ENCODE measurements around the gene ACOD1.
"Not testable (repeated sequence)": the region's sequence is repeated elsewhere in the genome, so short reads cannot be mapped to it uniquely, and the experiment has no call there.

Gene ACOD1

GRCh38 chr13:76948149-76948548 lies at the start of gene ACOD1:
TSS of gene ACOD1 (plus strand) at chr13:76948511. CDS start at chr13:76948559, 48 bp downstream.
- no peak for DNase-seq (ENCODE audit: low read depth)

DNA sequence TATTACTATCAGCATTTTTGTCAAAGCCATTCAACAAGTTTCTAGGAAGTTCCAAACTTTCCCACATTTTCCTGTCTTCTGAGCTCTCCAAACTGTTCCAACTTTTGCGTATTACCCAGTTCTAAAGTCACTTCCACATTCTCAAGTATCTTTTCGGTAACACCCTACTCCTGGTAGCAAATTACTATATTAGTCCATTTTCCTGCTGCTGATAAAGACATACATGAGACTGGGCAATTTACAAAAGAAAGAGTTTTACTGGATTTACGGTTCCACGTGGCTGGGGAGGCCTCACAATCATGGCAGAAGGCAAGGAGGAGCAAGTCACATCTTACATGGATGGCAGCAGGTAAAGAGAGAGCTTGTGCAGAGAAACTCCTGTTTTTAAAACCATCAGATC lies 49.2 kb upstream of the ACOD1 start:
- DNase-seq (ENCODE audit: low read depth): not testable (repeated sequence)

- DNase-seq (ENCODE audit: low read depth): peak; percentile 76
Measured at GRCh38 chr13:76903544-76904162, 44.7 kb upstream of the ACOD1 start.

DNA sequence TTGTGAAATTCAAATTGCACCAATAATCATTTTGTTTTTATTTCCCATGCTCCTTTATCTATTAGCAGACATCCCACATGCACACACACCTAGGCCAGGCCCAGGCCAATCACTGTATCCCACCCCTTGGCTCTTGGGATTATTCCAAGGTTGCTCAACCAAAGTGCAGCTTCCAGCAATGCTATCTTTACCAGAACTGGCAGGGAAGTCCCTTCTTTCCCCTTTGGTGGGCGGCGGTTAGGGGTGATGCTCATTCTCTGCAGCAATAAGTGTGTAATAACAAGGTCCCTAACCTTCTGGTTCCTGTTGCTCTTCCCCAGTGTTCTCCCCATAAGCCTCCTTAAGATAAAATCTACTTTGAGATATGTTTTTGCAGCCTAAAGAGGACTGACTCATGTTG lies 43.8 kb upstream of the ACOD1 start:
- no peak for DNase-seq (ENCODE audit: low read depth)

GRCh38 chr13:76912476-76912875 lies 35.8 kb upstream of the ACOD1 start:
- no peak for DNase-seq (ENCODE audit: low read depth)

DNA sequence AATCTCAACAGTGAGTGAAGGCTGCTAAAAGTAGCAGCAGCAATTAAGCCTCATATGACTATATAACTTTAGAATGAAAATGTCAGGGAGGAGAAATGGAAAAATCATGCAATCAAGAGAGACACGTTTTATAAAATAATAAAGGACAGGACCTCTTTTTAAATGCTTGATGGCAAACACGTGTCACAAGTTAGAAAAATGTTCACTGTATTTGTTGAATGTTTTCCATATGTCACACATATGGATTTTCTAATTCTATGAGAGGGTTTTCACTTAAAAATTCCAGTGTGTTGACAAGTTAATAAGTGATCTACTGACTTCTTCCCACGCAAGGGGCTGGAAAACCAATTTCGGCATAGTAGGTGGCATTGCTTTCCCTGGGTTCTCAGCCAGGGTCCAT lies 34.4 kb upstream of the ACOD1 start:
- DNase-seq (ENCODE audit: low read depth): no peak

DNA sequence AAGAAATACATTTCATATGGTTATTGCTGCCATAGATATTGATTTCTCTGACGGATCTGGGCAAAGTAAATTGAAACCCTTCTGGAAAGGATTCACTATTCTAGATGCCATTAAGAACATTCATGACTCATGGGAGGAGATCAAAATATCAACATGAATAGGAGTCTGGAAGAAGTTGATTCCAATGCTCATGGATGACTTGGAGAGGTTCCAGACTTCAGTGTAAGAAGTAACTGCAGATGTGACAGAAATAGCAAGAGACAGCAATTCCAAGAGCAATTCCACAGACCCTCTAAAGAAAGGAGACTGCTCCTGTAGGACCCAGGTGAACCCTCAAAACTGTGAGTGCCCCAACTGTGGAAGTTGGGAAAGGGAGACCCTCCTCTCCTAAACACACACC lies 31.2 kb upstream of the ACOD1 start:
- peak; percentile 40 for DNase-seq (ENCODE audit: low read depth)

DNA sequence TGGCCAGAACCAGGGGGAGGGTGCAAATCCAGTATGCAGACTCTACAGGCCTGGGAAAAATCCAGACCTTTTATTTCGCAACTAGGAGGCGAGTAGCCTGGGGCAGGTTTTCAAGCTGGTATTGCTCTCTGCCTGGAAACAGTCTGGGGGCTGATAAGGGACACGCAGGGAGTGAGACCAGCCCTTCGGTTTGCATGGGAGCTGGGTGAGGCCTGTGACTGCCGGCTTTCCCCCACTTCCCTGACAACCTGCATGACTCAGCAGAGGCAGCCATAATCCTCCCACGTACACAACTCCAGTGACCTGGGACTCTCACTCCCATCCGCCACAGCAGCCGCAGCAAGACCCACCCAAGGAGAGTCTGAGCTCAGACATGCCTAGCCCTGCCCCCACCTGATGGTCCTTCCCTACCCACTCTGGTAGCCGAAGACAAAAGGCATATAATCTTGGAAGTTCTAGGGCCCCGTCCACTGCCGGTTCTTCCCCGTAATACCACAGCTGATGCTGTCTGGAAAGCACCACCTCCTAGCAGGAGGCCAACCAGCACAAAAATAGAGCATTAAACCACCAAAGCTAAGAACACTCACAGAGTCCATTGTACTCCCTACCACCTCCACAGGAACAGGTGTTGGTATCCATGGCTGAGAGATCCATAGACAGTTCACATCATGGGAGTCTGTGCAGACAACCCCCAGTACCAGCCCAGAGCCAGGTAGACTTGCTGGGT lies 30.4 kb upstream of the ACOD1 start:
- DNase-seq (ENCODE audit: low read depth): peak; percentile 33

DNA sequence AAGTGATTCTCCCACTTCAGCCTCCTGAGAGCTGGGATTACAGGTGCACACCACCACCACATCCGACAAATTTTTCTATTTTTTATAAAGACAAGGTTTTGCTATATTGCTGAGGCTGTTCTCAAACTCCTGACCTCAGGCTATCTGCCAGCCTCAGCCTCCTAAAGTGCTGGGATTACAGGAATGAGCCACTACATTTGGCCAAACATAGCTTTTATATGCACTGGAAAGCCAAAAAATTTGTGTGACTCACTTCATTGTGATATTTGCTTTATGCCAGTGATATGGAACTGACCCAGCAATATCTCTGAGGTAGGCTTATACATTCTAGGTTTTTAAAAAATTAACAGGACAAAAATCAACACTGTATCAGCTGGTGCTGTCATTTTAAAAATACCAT lies 26.8 kb upstream of the ACOD1 start:
- DNase-seq (ENCODE audit: low read depth): no peak

- DNase-seq (ENCODE audit: low read depth): no peak
Measured at GRCh38 chr13:76925115-76925514, 23.2 kb upstream of the ACOD1 start.

DNA sequence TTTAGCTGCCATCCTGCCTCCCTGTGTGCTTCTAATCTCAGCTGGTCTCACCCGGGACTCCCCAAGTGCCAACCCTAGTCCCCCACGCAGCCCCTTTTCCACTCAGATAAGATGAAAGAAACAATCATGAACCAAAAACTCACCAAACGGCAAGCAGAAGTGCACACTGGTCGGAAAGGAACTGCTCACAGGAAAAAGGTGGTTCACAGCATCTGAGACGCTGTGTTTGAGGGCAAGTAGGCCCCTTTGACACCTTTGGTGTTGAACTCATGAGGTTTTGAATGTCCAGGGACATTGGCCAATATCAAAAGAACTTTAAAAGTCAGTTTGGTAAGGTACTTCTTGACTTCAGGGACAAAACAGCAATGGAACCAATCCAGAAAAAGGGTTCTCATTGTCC lies 20.4 kb upstream of the ACOD1 start:
- DNase-seq (ENCODE audit: low read depth): no peak

GRCh38 chr13:76928456-76928855 lies 19.9 kb upstream of the ACOD1 start:
- no peak for DNase-seq (ENCODE audit: low read depth)

DNA sequence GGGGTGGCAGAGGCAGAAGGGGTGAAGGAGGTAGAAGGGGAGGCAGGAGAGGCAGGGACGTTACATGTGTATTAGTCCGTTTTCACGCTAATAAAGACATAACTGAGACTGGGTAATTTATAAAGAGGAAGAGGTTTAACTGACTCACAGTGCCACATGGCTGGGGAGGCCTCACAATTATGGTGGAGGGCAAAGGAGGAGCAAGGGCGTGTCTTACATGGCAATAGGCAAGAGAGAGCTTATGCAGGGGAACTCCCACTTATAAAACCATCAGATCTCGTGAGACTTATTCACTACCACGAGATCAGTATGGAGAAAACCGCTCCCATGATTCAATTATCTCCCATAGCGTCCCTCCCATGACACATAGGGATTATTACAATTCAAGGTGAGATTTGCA lies 19.0 kb upstream of the ACOD1 start:
- no peak for DNase-seq (ENCODE audit: low read depth)

- no peak for DNase-seq (ENCODE audit: low read depth)
Measured at GRCh38 chr13:76929851-76930374, 18.4 kb upstream of the ACOD1 start.

DNA sequence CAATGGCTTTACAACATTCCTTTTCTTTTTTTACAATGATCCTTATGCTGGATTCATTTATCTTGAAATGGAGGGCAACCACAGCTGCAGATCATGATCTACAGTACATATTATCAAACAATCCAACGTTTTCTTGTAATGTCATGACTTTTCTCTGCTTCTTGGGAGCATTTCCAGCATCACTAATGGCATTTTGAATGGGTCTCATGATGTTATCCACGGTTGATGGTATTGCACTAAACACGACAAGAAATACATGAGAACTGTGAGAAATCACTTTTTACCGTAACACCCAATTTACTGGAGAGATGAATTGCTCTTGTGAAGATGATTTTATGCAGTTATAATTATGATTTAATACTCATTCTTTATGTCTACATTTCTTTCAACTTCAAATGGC lies 16.2 kb upstream of the ACOD1 start:
- no peak for DNase-seq (ENCODE audit: low read depth)

DNA sequence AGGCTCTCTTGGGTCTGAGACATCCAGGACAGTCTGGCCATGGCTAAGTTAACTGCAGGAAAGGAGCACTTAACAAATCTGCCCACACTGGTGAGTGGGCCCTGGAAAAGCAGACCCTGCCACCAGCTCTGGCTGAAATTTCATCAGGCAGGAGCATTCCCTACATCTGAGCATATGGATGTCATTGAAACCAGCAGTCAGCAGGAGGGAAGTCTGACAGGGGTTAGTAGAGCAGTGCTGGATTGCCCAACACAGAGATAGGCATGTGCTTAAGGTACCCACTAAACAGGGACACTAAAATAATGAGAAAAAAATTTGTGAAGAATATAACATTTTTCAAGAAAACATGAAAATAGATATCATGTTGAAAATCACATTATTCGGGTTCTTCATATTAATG lies 13.6 kb upstream of the ACOD1 start:
- no peak for DNase-seq (ENCODE audit: low read depth)

DNA sequence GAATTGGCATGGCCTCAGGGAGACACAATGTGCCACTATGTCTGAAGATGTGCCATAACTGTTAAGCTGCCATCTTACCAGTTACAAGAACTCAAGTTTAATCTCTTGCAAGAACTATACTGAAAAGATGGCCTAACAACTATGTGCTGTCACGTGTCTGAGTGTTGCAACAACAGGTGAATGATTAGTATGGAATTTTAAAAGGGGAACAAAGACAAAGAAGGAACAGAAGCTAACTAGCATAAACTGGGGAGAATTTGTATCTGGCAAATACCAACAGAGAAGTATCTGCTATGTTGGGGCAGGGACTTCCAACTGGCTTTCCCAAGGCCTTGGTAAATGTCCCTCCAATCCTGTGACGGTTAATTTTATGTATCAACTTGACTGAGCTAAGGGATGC lies 11.5 kb upstream of the ACOD1 start:
- DNase-seq (ENCODE audit: low read depth): no peak

DNA sequence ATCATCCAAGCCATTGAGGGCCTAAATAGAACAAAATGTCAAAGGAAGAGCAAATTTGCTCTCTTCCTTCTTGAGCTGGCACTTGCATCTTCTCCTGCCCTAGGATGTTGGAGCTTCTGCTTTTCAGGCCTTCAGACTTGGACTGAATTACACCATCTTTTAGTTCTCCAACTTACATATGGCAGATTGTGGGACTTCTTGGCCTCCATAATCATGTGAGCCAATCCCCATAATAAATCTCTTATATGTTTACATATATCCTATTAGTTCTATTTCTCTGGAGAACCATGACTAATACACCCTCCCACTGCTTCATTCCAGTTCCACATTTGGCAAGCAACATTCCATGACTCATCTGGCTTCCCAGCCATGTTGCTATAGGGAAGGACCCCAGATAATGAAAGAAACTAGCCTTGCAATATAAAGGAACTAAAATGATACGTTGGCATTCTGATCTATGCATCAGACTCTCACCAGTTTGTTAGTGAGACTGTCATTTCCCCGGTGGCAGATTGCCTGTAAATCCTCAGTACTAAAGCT lies 11.0 kb upstream of the ACOD1 start:
- DNase-seq (ENCODE audit: low read depth): peak; percentile 93

GRCh38 chr13:76939215-76939614 lies 9.1 kb upstream of the ACOD1 start:
- DNase-seq (ENCODE audit: low read depth): peak; percentile 18

DNA sequence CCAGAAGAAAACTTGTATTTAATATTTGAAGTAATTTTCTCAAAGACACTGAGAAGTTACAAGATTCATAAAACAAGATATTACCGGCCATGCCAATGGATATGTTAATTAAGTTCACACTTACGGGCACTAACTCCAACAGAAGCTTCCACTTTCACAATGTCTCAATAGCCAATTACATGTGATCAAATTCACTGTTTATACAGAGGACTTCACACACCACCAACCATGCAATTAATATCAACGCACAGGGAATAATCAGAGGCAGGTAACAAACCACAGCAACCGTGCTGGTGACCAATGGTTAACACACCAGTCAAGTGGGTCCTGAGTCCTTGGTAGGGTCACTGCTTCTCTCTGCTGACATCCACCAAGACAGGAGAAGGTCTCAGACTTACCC lies 5.9 kb upstream of the ACOD1 start:
- no peak for DNase-seq (ENCODE audit: low read depth)

- DNase-seq (ENCODE audit: low read depth): no peak
Measured at GRCh38 chr13:76943646-76944045, 4.7 kb upstream of the ACOD1 start.

GRCh38 chr13:76944456-76944855 lies 3.9 kb upstream of the ACOD1 start:
- DNase-seq (ENCODE audit: low read depth): peak; percentile 18

DNA sequence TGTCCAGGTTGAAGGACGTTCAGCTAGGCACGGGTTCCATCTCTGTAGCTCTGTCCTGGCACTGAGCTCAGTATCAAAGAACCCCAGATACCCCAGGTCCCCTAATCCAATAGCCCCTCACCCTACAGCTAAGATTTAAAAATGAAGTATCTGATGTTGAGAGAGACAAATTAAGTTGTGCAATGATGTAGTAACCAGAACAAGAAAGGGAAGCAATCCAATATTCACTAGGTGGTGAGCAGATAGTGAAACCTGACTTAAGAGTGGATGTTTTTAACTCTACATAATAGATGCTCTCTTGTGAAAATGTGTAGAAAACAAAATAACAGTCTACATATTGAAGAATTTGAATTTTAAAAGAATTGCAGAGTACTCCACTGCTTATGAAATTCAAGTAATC lies 1.8 kb downstream of the ACOD1 start:
- DNase-seq (ENCODE audit: low read depth): no peak

GRCh38 chr13:76953968-76954367 lies 5.7 kb downstream of the ACOD1 start:
- DNase-seq (ENCODE audit: low read depth): no peak

Measured in fibroblast of the conjunctiva (primary cell).